Measurements from ENCODE around the gene FAM237B. TPM values are rescaled to one million over a fixed set of nuclear protein-coding genes. Genes with fewer than 3 reads are reported as not detected.
"Not testable (repeated sequence)": the region's sequence is repeated elsewhere in the genome, so short reads cannot be mapped to it uniquely, and the experiment has no call there.

Gene FAM237B
- total and polyA plus RNA-seq, 8 donors: 0.11 to 0.31 (median 0.20) TPM; not detected in 2

DNA sequence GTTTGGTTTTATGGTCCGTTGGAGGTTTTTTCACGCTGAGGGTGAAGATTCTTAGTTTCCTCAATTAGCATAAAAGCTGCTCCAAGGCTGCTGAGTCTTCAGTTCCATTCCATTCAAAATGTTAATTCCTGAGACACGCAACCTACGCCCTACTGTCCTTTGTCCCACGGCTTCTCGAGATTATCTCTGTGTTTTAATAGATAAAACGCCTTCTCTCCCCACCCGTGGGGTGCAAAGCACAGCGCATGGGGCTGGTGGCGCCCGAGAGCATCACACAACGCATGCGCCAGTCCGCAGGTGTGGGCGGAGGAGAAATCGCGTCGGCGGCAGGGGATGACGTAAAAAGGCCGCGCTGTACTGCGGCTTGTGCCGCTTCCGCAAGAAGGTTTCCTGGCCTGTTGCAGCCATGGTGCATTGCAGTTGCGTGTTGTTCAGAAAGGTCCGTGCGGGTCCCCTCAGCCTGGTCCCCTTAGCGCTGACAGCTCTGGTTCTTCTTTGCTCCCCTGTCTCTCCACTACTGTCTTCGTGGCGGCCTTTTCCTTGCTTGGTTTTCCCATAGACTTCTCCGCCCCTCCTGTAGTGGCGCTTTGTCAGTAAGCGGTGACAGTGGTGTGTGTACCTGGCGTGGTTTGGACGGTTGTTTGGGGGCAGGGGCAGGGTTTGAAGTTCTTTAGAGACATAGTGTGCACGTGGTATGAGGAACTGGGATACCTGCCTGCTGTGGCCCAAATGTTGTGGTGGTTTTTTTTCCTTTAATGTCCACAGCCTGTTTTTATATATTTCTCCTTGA, 25.4 kb upstream of the FAM237B start, which contains the start of gene GTPBP10:
TSS of gene GTPBP10 (plus strand) at position 381 of the 790 bp plus-strand sequence. CDS start at position 407, 26 bp downstream.
- ATAC-seq: peak; percentile 100
- intact Hi-C loops (cut with DNase I): no loop called here

GRCh38 chr7:90345595-90346335, 24.7 kb upstream of the FAM237B start:
- Histone ChIP-seq H3K36me3 (no peaks in the 10 kb centered on the region), H3K4me1 (peaks cover 0 to 17% of the 10 kb centered on the region in 2 donors), H3K27ac (peak overlapping the region; percentile 81 to 92), H3K27me3 (no peaks in the 10 kb centered on the region), H3K4me3 (peak overlapping the region; percentile 54 to 70), H3K9me3 (no peaks in the 10 kb centered on the region)
- intact Hi-C loops (cut with DNase I): no loop called here
- TF ChIP-seq, protein P1, sequence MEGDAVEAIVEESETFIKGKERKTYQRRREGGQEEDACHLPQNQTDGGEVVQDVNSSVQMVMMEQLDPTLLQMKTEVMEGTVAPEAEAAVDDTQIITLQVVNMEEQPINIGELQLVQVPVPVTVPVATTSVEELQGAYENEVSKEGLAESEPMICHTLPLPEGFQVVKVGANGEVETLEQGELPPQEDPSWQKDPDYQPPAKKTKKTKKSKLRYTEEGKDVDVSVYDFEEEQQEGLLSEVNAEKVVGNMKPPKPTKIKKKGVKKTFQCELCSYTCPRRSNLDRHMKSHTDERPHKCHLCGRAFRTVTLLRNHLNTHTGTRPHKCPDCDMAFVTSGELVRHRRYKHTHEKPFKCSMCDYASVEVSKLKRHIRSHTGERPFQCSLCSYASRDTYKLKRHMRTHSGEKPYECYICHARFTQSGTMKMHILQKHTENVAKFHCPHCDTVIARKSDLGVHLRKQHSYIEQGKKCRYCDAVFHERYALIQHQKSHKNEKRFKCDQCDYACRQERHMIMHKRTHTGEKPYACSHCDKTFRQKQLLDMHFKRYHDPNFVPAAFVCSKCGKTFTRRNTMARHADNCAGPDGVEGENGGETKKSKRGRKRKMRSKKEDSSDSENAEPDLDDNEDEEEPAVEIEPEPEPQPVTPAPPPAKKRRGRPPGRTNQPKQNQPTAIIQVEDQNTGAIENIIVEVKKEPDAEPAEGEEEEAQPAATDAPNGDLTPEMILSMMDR (IDR thresholded peaks at IDR 0.05): no peak
- ATAC-seq: peak; percentile 70
- peak in 2 of 4 donors; percentile 41 for DNase-seq

More for the DNA sequence above, 25.4 kb upstream of the FAM237B start, which contains the start of gene GTPBP10:
- H3K4me1 ChIP-seq: peaks cover 0 to 17% of the 10 kb centered on the region in 2 donors
- H3K9me3 ChIP-seq: no peaks in the 10 kb centered on the region
- no peaks in the 10 kb centered on the region for H3K27me3 ChIP-seq
- H3K4me3 ChIP-seq: peak within 1 kb of the TSS; percentile 54 to 70
- no peaks in the 10 kb centered on the region for H3K36me3 ChIP-seq
- H3K27ac ChIP-seq: peak within 1 kb of the TSS; percentile 81 to 92
- DNase-seq: peak; percentile 94 to 98 (median 96)
- TF ChIP-seq, protein P1 (IDR thresholded peaks at IDR 0.05): peak; percentile 53 to 73

- H3K4me1 ChIP-seq: peaks cover 0 to 17% of the 10 kb centered on the region in 2 donors
- H3K36me3 ChIP-seq: no peaks in the 10 kb centered on the region
- H3K9me3 ChIP-seq: no peaks in the 10 kb centered on the region
- no peak overlapping the region for H3K27ac ChIP-seq
- ATAC-seq (no peak), DNase-seq (no peak)
- TF ChIP-seq, protein P1 (IDR thresholded peaks at IDR 0.05): no peak
- H3K4me3 ChIP-seq: no peak overlapping the region
- intact Hi-C loops (cut with DNase I): no loop called here
- H3K27me3 ChIP-seq: no peaks in the 10 kb centered on the region
Observed at GRCh38 chr7:90345016-90345415, 23.9 kb upstream of the FAM237B start.

- no peak overlapping the region for H3K4me3 ChIP-seq
- DNase-seq (no peak), ATAC-seq (no peak)
- TF ChIP-seq, protein P1 (IDR thresholded peaks at IDR 0.05): no peak
- H3K36me3 ChIP-seq: no peaks in the 10 kb centered on the region
- H3K27me3 ChIP-seq: no peaks in the 10 kb centered on the region
- intact Hi-C loops (cut with DNase I): no loop called here
- no peak overlapping the region for H3K27ac ChIP-seq
- H3K4me1 ChIP-seq: no peaks in the 10 kb centered on the region
- H3K9me3 ChIP-seq: no peaks in the 10 kb centered on the region
Observed at GRCh38 chr7:90337106-90337505, 16.0 kb upstream of the FAM237B start.

DNA sequence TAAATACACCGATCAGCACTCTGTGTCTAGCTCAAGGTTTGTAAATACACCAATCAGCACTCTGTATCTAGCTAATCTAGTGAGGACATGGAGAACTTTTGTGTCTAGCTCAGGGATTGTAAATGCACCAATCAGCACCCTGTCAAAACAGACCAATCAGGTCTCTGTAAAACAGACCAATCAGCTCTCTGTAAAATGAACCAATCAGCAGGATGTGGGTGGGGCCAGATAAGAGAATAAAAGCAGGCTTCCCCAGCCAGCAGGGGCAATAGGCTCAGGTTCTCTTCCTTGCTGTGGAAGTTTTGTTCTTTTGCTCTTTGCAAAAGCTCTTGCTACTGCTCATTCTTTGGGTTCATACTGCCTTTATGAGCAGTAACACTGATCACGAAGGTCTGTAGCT, 13.8 kb upstream of the FAM237B start:
- DNase-seq; H3K27me3 ChIP-seq; intact Hi-C loops (cut with DNase I); H3K4me1 ChIP-seq; H3K4me3 ChIP-seq; H3K9me3 ChIP-seq; H3K27ac ChIP-seq; ATAC-seq; H3K36me3 ChIP-seq: not testable (repeated sequence)

All from left lung (tissue), 10 donors.